HG03469 (cell line): ENCODE data around the gene SESN1.

Experiments
- ATAC-seq: cut with Tn5 transposase; IDR thresholded peaks from one replicate; pipeline ENCODE4 v1.9.1; 2021; ENCODE audit warnings: mild to moderate bottlenecking, moderate library complexity, moderate number of reproducible peaks; ENCODE audit not compliant: unreplicated experiment

Gene SESN1

GRCh38 chr6:108966855-108967755, 127.5 kb downstream of the SESN1 start:
- ATAC-seq = no peak

GRCh38 chr6:108966251-108966650, 128.4 kb downstream of the SESN1 start:
- no peak for ATAC-seq

GRCh38 chr6:108961985-108962384, 132.7 kb downstream of the SESN1 start:
- ATAC-seq = no peak

GRCh38 chr6:108961077-108961476, 133.6 kb downstream of the SESN1 start:
- no peak for ATAC-seq

GRCh38 chr6:108960601-108961000, 134.0 kb downstream of the SESN1 start:
- ATAC-seq = no peak

GRCh38 chr6:108959972-108960582, 134.6 kb downstream of the SESN1 start:
- no peak for ATAC-seq

GRCh38 chr6:108958900-108959770, 135.5 kb downstream of the SESN1 start:
- no peak for ATAC-seq

GRCh38 chr6:108957221-108957620, 137.4 kb downstream of the SESN1 start:
- no peak for ATAC-seq

GRCh38 chr6:108955329-108955949, 139.2 kb downstream of the SESN1 start:
- ATAC-seq = no peak

GRCh38 chr6:108953681-108954080, 141.0 kb downstream of the SESN1 start:
- no peak for ATAC-seq

GRCh38 chr6:108952776-108953486, 141.7 kb downstream of the SESN1 start:
- no peak for ATAC-seq

- no peak for ATAC-seq
Measured at GRCh38 chr6:108951351-108951953, 143.2 kb downstream of the SESN1 start.

GRCh38 chr6:108948181-108948661, 146.4 kb downstream of the SESN1 start:
- no peak for ATAC-seq

- ATAC-seq = no peak
Measured at GRCh38 chr6:108947114-108947854, 147.4 kb downstream of the SESN1 start.

- ATAC-seq = no peak
Measured at GRCh38 chr6:108946695-108947094, 148.0 kb downstream of the SESN1 start.

GRCh38 chr6:108945681-108946159, 148.9 kb downstream of the SESN1 start:
- no peak for ATAC-seq

- no peak for ATAC-seq
Measured at GRCh38 chr6:108944707-108945680, 149.7 kb downstream of the SESN1 start.

GRCh38 chr6:108944071-108944470, 150.6 kb downstream of the SESN1 start:
- no peak for ATAC-seq
